ENCODE measurements around the gene USP6. TPM values are rescaled to one million over a fixed set of nuclear protein-coding genes. Genes with fewer than 3 reads are reported as not detected.

Gene USP6
- total and polyA plus RNA-seq, 2 of the 13 experiments (the other 11 are each of a cell fraction or from before 2014, with no cell fraction given) = 0.04 TPM; not detected in 1

DNA sequence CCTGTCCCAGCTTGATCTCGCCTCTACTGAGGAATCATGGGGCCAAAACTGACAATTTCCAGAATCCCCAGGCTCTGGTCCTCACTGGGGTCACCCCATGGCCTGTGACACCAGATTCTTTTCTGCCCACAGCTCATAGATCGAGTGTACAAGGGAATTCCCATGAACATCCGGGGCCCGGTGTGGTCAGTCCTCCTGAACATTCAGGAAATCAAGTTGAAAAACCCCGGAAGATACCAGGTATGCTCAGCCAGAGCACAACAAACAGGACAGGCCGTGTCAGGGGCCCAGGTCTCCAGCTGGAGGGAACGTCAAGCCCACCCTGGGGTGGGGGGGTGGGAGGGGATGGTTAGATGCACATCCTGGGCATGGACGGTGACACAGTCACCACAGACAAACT lies 17.5 kb downstream of the USP6 start:
- CTCF ChIA-PET (ENCODE audit: low intra/inter-chr PET ratio, low total read pairs) = no interaction called here
- no peaks in the 10 kb centered on the region for H3K36me3 ChIP-seq (replicated peaks in 1 of 2; ENCODE audit: control insufficient read depth in 1 of 2, insufficient read depth in 2 of 2, low read length in 2 of 2)
- no TSS peak for BruUV-seq (replicated peaks)
- WGBS (ENCODE audit: low lambda C conversion rate) = 32% methylated on average over 7 of the region's 8 CpGs
- H4K20me1 ChIP-seq (ENCODE audit: insufficient read depth, low read length) = no peaks in the 10 kb centered on the region
- FAIRE-seq = no peak
- no peak for DNase-seq (ENCODE audit: low spot score)
- H3K9ac ChIP-seq (ENCODE audit: insufficient read depth, low read depth, low read length) = no peak overlapping the region
- no peak for ATAC-seq
- H3K4me2 ChIP-seq (ENCODE audit: low read depth, low read length) = no peak overlapping the region
- in situ Hi-C loops (cut with HindIII; ENCODE audit: extremely low pct_ligation_motif_present, low pct_unique_long_range_greater_than_20kb) (no loop called here), intact Hi-C loops (cut with micrococcal nuclease; ENCODE audit: unreplicated experiment) (no loop called here)
- no peak overlapping the region for H2AFZ ChIP-seq (ENCODE audit: low read length)
- H3K79me2 ChIP-seq (ENCODE audit: insufficient read depth, low read length) = no peaks in the 10 kb centered on the region
- peaks cover 2 to 24% of the 10 kb centered on the region in 2 experiments; a peak in 4 of 5 replicates for H3K27me3 ChIP-seq (ENCODE audit: control insufficient read depth in 1 of 2, insufficient read depth in 2 of 2, low read length in 2 of 2)
- H3K9me3 ChIP-seq (ENCODE audit: low read length) = no peaks in the 10 kb centered on the region
- POLR2A ChIA-PET = interaction anchor here (0.5 kb wide), 1 partner anchor 576 kb away, joined by 3 read pairs; no protein-coding TSS in a partner anchor
- H3K4me3 ChIP-seq (replicated peaks in 1 of 3; ENCODE audit: insufficient read depth in 1 of 3, low read depth in 2 of 3, low read length in 3 of 3) = no peak overlapping the region
- H3K27ac ChIP-seq (ENCODE audit: extremely low read length, insufficient read depth, low read length) = no peak overlapping the region
- peaks cover 20% of the 10 kb centered on the region for H3K4me1 ChIP-seq (ENCODE audit: insufficient read depth, low read length)
- TF ChIP-seq ZNF670 (CRISPR knock-in tag; IDR thresholded peaks at IDR 0.05; ENCODE audit: borderline replicate concordance) (no peak), ZNF550 (CRISPR knock-in tag; IDR thresholded peaks at IDR 0.05; ENCODE audit: borderline replicate concordance) (no peak), CCDC6 (CRISPR knock-in tag; IDR thresholded peaks at IDR 0.05) (no peak), SAP130 (CRISPR knock-in tag; IDR thresholded peaks at IDR 0.05; ENCODE audit: low read depth) (no peak), GATAD2A (CRISPR knock-in tag; IDR thresholded peaks at IDR 0.05) (no peak), JUND (CRISPR knock-in tag; IDR thresholded peaks at IDR 0.05) (no peak), ZNF547 (CRISPR knock-in tag; IDR thresholded peaks at IDR 0.05) (no peak), ATRX (CRISPR knock-in tag; IDR thresholded peaks at IDR 0.05; ENCODE audit: borderline replicate concordance) (no peak), GTF2F1 (IDR thresholded peaks at IDR 0.05; ENCODE audit: low read length) (no peak), SALL2 (CRISPR knock-in tag; IDR thresholded peaks at IDR 0.05) (no peak), PHF8 (CRISPR knock-in tag; IDR thresholded peaks at IDR 0.05) (no peak), ERF (CRISPR knock-in tag; IDR thresholded peaks at IDR 0.05) (no peak)
- TF ChIP-seq, protein P1, sequence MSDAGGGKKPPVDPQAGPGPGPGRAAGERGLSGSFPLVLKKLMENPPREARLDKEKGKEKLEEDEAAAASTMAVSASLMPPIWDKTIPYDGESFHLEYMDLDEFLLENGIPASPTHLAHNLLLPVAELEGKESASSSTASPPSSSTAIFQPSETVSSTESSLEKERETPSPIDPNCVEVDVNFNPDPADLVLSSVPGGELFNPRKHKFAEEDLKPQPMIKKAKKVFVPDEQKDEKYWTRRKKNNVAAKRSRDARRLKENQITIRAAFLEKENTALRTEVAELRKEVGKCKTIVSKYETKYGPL (CRISPR knock-in tag; IDR thresholded peaks at IDR 0.05) = no peak
- TF ChIP-seq, protein P2, sequence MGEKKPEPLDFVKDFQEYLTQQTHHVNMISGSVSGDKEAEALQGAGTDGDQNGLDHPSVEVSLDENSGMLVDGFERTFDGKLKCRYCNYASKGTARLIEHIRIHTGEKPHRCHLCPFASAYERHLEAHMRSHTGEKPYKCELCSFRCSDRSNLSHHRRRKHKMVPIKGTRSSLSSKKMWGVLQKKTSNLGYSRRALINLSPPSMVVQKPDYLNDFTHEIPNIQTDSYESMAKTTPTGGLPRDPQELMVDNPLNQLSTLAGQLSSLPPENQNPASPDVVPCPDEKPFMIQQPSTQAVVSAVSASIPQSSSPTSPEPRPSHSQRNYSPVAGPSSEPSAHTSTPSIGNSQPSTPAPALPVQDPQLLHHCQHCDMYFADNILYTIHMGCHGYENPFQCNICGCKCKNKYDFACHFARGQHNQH (CRISPR knock-in tag; IDR thresholded peaks at IDR 0.05) = no peak
- TF ChIP-seq, protein P3, sequence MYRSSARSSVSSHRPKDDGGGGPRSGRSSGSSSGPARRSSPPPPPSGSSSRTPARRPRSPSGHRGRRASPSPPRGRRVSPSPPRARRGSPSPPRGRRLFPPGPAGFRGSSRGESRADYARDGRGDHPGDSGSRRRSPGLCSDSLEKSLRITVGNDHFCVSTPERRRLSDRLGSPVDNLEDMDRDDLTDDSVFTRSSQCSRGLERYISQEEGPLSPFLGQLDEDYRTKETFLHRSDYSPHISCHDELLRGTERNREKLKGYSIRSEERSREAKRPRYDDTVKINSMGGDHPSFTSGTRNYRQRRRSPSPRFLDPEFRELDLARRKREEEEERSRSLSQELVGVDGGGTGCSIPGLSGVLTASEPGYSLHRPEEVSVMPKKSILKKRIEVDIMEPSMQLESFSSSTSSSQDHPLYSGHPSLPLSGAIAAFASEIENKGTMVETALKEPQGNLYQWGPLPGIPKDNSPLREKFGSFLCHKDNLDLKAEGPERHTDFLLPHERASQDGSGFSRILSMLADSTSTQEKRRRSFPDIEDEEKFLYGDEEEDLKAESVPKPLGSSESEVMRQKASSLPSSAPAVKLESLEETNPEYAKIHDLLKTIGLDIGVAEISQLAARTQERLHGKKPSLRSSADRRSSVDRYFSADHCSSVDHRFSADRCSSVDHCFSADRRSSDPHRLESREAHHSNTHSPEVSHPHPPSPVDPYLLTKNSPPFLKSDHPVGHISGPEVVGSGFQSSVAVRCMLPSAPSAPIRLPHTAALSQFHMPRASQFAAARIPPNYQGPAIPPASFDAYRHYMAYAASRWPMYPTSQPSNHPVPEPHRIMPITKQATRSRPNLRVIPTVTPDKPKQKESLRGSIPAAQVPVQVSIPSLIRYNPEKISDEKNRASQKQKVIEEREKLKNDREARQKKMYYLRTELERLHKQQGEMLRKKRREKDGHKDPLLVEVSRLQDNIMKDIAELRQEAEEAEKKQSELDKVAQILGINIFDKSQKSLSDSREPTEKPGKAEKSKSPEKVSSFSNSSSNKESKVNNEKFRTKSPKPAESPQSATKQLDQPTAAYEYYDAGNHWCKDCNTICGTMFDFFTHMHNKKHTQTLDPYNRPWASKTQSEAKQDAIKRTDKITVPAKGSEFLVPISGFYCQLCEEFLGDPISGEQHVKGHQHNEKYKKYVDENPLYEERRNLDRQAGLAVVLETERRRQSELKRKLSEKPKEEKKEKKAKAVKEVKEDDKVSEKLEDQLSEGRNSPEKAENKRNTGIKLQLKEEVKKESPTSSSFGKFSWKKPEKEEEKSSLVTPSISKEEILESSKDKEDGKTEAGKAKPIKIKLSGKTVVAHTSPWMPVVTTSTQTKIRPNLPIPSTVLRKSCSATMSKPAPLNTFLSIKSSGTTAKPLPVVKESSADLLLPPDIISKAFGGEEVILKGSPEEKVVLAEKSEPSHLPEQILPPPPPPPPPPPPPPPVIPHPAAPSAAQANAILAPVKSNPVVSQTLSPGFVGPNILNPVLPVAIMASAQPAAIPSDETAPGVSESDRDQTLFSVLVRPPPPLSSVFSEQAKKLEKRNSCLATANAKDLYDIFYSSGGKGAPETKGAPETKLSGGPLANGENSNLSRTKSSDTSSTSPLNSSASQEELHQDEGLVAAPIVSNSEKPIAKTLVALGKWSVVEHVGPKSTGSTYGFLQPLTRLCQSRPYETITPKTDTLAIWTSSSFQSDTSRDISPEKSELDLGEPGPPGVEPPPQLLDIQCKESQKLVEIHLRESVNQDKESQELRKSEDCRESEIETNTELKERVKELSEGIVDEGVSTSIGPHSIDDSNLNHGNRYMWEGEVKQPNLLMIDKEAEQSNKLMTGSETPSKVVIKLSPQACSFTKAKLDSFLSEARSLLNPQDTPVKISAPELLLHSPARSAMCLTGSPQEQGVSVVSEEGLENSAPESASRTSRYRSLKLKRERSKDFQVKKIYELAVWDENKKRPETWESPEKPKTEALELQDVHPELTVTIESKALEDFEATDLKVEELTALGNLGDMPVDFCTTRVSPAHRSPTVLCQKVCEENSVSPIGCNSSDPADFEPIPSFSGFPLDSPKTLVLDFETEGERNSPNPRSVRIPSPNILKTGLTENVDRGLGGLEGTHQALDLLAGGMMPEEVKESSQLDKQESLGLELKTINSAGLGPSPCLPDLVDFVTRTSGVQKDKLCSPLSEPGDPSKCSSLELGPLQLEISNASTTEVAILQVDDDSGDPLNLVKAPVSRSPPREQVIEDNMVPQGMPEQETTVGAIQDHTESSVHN (CRISPR knock-in tag; IDR thresholded peaks at IDR 0.05) = no peak
- TF ChIP-seq, protein P4, sequence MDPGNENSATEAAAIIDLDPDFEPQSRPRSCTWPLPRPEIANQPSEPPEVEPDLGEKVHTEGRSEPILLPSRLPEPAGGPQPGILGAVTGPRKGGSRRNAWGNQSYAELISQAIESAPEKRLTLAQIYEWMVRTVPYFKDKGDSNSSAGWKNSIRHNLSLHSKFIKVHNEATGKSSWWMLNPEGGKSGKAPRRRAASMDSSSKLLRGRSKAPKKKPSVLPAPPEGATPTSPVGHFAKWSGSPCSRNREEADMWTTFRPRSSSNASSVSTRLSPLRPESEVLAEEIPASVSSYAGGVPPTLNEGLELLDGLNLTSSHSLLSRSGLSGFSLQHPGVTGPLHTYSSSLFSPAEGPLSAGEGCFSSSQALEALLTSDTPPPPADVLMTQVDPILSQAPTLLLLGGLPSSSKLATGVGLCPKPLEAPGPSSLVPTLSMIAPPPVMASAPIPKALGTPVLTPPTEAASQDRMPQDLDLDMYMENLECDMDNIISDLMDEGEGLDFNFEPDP (CRISPR knock-in tag; conservative IDR thresholded peaks at IDR 0.05) = no peak

All from HepG2 (cell line).